Activated CD4-positive, alpha-beta T cell treated with anti-CD3 and anti-CD28 coated beads, Interleukin-2, amount 10 ng/mL, durations not matched to agents 7 days and 5 days (primary cell): ENCODE measurements around the gene SLC49A3. TPM values are rescaled to one million over a fixed set of nuclear protein-coding genes. Genes with fewer than 3 reads are reported as not detected.
"Not testable (repeated sequence)": the region's sequence is repeated elsewhere in the genome, so short reads cannot be mapped to it uniquely, and the experiment has no call there.

Experiments used
- CTCF ChIA-PET: fragments of 350-600 bp; sonication (Branson Sonifier 250); formaldehyde crosslinking; loops from one replicate; lab custom pipeline; 2021; ENCODE audit warnings: antibody characterized with exemption; lab: Charles Lee
- POLR2A ChIA-PET: fragments of 350-600 bp; sonication (Branson Sonifier 250); formaldehyde crosslinking; loops from one replicate; lab custom pipeline; 2021; ENCODE audit warnings: antibody characterized with exemption; lab: Charles Lee
- DNase-seq: peaks from one replicate; pipeline ENCODE4 v3.0.0-alpha.2; 2020
- H3K27ac Mint-ChIP-seq: one replicate; pipeline ENCODE4 v1.8.0; 2021; ENCODE audit warnings: mild to moderate bottlenecking, moderate library complexity, mixed read lengths
- H3K27me3 Mint-ChIP-seq: one replicate; pipeline ENCODE4 v1.8.0; 2021; ENCODE audit warnings: mixed read lengths
- H3K36me3 Mint-ChIP-seq: one replicate; pipeline ENCODE4 v1.8.0; 2021; ENCODE audit warnings: low read depth, mixed read lengths
- H3K4me1 Mint-ChIP-seq: one replicate; pipeline ENCODE4 v1.8.0; 2021; ENCODE audit warnings: mixed read lengths
- H3K4me3 Mint-ChIP-seq: one replicate; pipeline ENCODE4 v1.8.0; 2021; ENCODE audit warnings: mild to moderate bottlenecking, moderate library complexity, mixed read lengths
- H3K9me3 Mint-ChIP-seq: one replicate; pipeline ENCODE4 v1.8.0; 2021; ENCODE audit warnings: mixed read lengths
- total RNA-seq, 2 experiments: library from RNA; stranded (reverse); gene quantifications; one replicate each; pipeline ENCODE4 v1.2.3, GENCODE V29; 2021

The SLC49A3 gene
- total RNA-seq: under 1 TPM in 1 of 2 experiments, not detected in 1; 0.35 TPM

GRCh38 chr4:688854-689681, at the start of gene SLC49A3:
Gene SLC49A3 (minus strand): TSS chr4:689151. CDS start chr4:689127, 24 bp downstream.
- H3K4me1 Mint-ChIP-seq: no peaks in the 10 kb centered on the region
- ChIA-PET POLR2A (no interaction called here), CTCF (no interaction called here)
- peaks cover 14% of the 10 kb centered on the region for H3K27me3 Mint-ChIP-seq
- H3K27ac Mint-ChIP-seq: no peak within 1 kb of the TSS
- H3K4me3 Mint-ChIP-seq: no peak within 1 kb of the TSS
- H3K9me3 Mint-ChIP-seq: no peaks in the 10 kb centered on the region
- DNase-seq: no peak
- H3K36me3 Mint-ChIP-seq: no peaks in the 10 kb centered on the region

- H3K27me3 Mint-ChIP-seq, DNase-seq, H3K4me1 Mint-ChIP-seq, H3K4me3 Mint-ChIP-seq, POLR2A ChIA-PET, H3K27ac Mint-ChIP-seq, CTCF ChIA-PET, H3K9me3 Mint-ChIP-seq: not testable (repeated sequence)
- peaks cover 34% of the 10 kb centered on the region for H3K36me3 Mint-ChIP-seq
Measured at GRCh38 chr4:736561-736960, 47.6 kb upstream of the SLC49A3 start.

- Mint-ChIP-seq H3K4me1 (peaks cover 4% of the 10 kb centered on the region), H3K9me3 (no peaks in the 10 kb centered on the region), H3K4me3 (no peak overlapping the region), H3K36me3 (peaks cover 37% of the 10 kb centered on the region), H3K27me3 (no peaks in the 10 kb centered on the region), H3K27ac (no peak overlapping the region)
- no peak for DNase-seq
- POLR2A ChIA-PET: no interaction called here
- CTCF ChIA-PET: no interaction called here
Measured at GRCh38 chr4:735583-735982, 46.6 kb upstream of the SLC49A3 start.

- Mint-ChIP-seq H3K27me3 (no peaks in the 10 kb centered on the region), H3K36me3 (peaks cover 41% of the 10 kb centered on the region), H3K4me1 (peaks cover 4% of the 10 kb centered on the region), H3K27ac (no peak overlapping the region), H3K9me3 (no peaks in the 10 kb centered on the region), H3K4me3 (no peak overlapping the region)
- no peak for DNase-seq
- CTCF ChIA-PET: no interaction called here
- POLR2A ChIA-PET: no interaction called here
Measured at GRCh38 chr4:734951-735350, 46.0 kb upstream of the SLC49A3 start.

- H3K27ac Mint-ChIP-seq: no peak overlapping the region
- peaks cover 4% of the 10 kb centered on the region for H3K4me1 Mint-ChIP-seq
- no peaks in the 10 kb centered on the region for H3K9me3 Mint-ChIP-seq
- DNase-seq: no peak
- H3K36me3 Mint-ChIP-seq: peaks cover 40% of the 10 kb centered on the region
- no peaks in the 10 kb centered on the region for H3K27me3 Mint-ChIP-seq
- ChIA-PET POLR2A (no interaction called here), CTCF (interaction anchor here (2.0 kb wide), 1 partner anchor 8 kb away, joined by 7 read pairs; no protein-coding TSS in a partner anchor)
- H3K4me3 Mint-ChIP-seq: no peak overlapping the region
Measured at GRCh38 chr4:734075-734474, 45.1 kb upstream of the SLC49A3 start.

GRCh38 chr4:733631-733980, 44.7 kb upstream of the SLC49A3 start:
- Mint-ChIP-seq H3K27me3 (no peaks in the 10 kb centered on the region), H3K27ac (no peak overlapping the region), H3K4me1 (peaks cover 4% of the 10 kb centered on the region), H3K9me3 (no peaks in the 10 kb centered on the region), H3K36me3 (peaks cover 40% of the 10 kb centered on the region), H3K4me3 (no peak overlapping the region)
- POLR2A ChIA-PET: no interaction called here
- CTCF ChIA-PET: interaction anchor here (2.0 kb wide), 1 partner anchor 9 kb away, joined by 7 read pairs; no protein-coding TSS in a partner anchor
- no peak for DNase-seq

GRCh38 chr4:732911-733630, 44.1 kb upstream of the SLC49A3 start:
- Mint-ChIP-seq H3K9me3 (no peaks in the 10 kb centered on the region), H3K27ac (no peak overlapping the region), H3K4me3 (no peak overlapping the region), H3K27me3 (no peaks in the 10 kb centered on the region), H3K36me3 (peaks cover 40% of the 10 kb centered on the region), H3K4me1 (peaks cover 3% of the 10 kb centered on the region)
- no peak for DNase-seq
- ChIA-PET CTCF (interaction anchor here (2.0 kb wide), 1 partner anchor 9 kb away, joined by 7 read pairs; no protein-coding TSS in a partner anchor), POLR2A (no interaction called here)

GRCh38 chr4:732486-732885, 43.5 kb upstream of the SLC49A3 start:
- Mint-ChIP-seq H3K27me3 (no peaks in the 10 kb centered on the region), H3K4me1 (peaks cover 2% of the 10 kb centered on the region), H3K4me3 (no peak overlapping the region), H3K9me3 (no peaks in the 10 kb centered on the region), H3K27ac (no peak overlapping the region), H3K36me3 (peaks cover 36% of the 10 kb centered on the region)
- ChIA-PET CTCF (interaction anchor here (2.0 kb wide), 1 partner anchor 10 kb away, joined by 7 read pairs; no protein-coding TSS in a partner anchor), POLR2A (no interaction called here)
- no peak for DNase-seq

- CTCF ChIA-PET: interaction anchor here (2.0 kb wide), 1 partner anchor 11 kb away, joined by 7 read pairs; no protein-coding TSS in a partner anchor
- H3K27me3 Mint-ChIP-seq, POLR2A ChIA-PET, DNase-seq, H3K4me3 Mint-ChIP-seq, H3K27ac Mint-ChIP-seq, H3K9me3 Mint-ChIP-seq, H3K4me1 Mint-ChIP-seq: not testable (repeated sequence)
- peaks cover 31% of the 10 kb centered on the region for H3K36me3 Mint-ChIP-seq
Measured at GRCh38 chr4:731954-732353, 43.0 kb upstream of the SLC49A3 start.

GRCh38 chr4:730946-731904, 42.3 kb upstream of the SLC49A3 start:
- H3K4me3 Mint-ChIP-seq, DNase-seq, H3K9me3 Mint-ChIP-seq, H3K27ac Mint-ChIP-seq, POLR2A ChIA-PET, H3K4me1 Mint-ChIP-seq, H3K27me3 Mint-ChIP-seq, CTCF ChIA-PET: not testable (repeated sequence)
- H3K36me3 Mint-ChIP-seq: peaks cover 31% of the 10 kb centered on the region

- CTCF ChIA-PET: no interaction called here
- Mint-ChIP-seq H3K4me3 (no peak overlapping the region), H3K27ac (no peak overlapping the region), H3K27me3 (no peaks in the 10 kb centered on the region), H3K9me3 (no peaks in the 10 kb centered on the region), H3K36me3 (peaks cover 29% of the 10 kb centered on the region), H3K4me1 (peaks cover 5% of the 10 kb centered on the region)
- DNase-seq: no peak
- POLR2A ChIA-PET: no interaction called here
Measured at GRCh38 chr4:730511-730910, 41.6 kb upstream of the SLC49A3 start.
